ENCODE results near the gene GGT1. TPM values are rescaled to one million over a fixed set of nuclear protein-coding genes. Genes with fewer than 3 reads are reported as not detected.
"Not testable (repeated sequence)": the region's sequence is repeated elsewhere in the genome, so short reads cannot be mapped to it uniquely, and the experiment has no call there.

The GGT1 gene
- total RNA-seq, 2 experiments from 2014 or later, result 32.4 to 34.9 TPM

DNA sequence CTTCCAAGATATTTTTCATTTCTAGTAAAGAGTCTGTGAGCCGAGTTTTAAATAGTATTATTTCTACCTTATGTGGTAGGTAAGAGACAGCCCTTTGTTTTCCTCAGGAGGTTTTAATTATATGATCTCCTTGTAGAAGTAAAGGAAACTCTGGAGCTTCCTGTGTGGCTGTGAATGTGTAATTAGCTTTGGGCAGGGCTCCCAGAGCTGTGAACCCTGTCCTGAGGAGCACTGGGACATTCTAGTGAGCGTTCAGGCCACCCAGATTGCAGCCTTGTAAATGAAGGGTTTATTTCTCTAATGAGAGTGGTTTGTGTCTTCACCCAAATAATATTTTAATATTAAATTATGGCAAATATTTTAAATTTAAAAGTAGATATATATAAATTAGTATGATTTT, 69.5 kb downstream of the GGT1 start:
- H3K27me3 Mint-ChIP-seq; H3K9me3 Mint-ChIP-seq (ENCODE audit: low read depth); H3K27ac Mint-ChIP-seq; H3K36me3 Mint-ChIP-seq (ENCODE audit: low read depth); H3K4me1 Mint-ChIP-seq; DNase-seq; POLR2A ChIA-PET; CTCF ChIA-PET; ATAC-seq; intact Hi-C loops (cut with DNase I, micrococcal nuclease); H3K4me3 Mint-ChIP-seq: not testable (repeated sequence)

Other genes starting within 250 kb of the GGT1 start
- 10 to 100 TPM; 30.6 to 31.3 TPM for gene ADORA2A, start 175.6 kb upstream of the GGT1 start, total RNA-seq
- gene UPB1, start 107.9 kb upstream of the GGT1 start, total RNA-seq, result under 1 TPM; 0.16 to 0.28 TPM
- gene GUCD1, start 48.1 kb upstream of the GGT1 start, total RNA-seq, result 100 to 1,000 TPM; 109 to 124 TPM
- 100 to 1,000 TPM; 156 to 232 TPM for gene SNRPD3, start 47.2 kb upstream of the GGT1 start, total RNA-seq
- gene LRRC75B, start 10.1 kb upstream of the GGT1 start, total RNA-seq, result under 1 TPM; 0.56 to 0.98 TPM
- not detected for gene PIWIL3, start 171.5 kb downstream of the GGT1 start, total RNA-seq
- under 1 TPM; 0.11 to 0.35 TPM for gene SGSM1, start 203.0 kb downstream of the GGT1 start, total RNA-seq